Astrocyte (in vitro differentiated cells and primary cell): Measurements from ENCODE around the gene EPB41L3. TPM values are rescaled to one million over a fixed set of nuclear protein-coding genes. Genes with fewer than 3 reads are reported as not detected.

Experiments
- DNase-seq: peaks from one replicate; pipeline ENCODE4 v3.0.0-alpha.2; 2010; ENCODE audit warnings: low read depth
- FAIRE-seq: peaks from 2 replicates; lab custom pipeline; 2011; peaks lifted over from hg19 to GRCh38; lab: Jason Lieb, UNC
- H2AFZ ChIP-seq: 2 replicates; pipeline ENCODE4 v1.6.0; 2012; ENCODE audit warnings: low read depth, low read length, inconsistent platforms
- H3K27ac ChIP-seq: 2 replicates; pipeline ENCODE4 v1.5.1; 2011; ENCODE audit warnings: low read depth, low read length, inconsistent platforms
- H3K27me3 ChIP-seq: 2 replicates; pipeline ENCODE4 v1.6.0; 2011; ENCODE audit warnings: low read length, inconsistent platforms; ENCODE audit not compliant: insufficient read depth
- H3K36me3 ChIP-seq: 2 replicates; pipeline ENCODE4 v1.5.1; 2011; ENCODE audit warnings: low read length, inconsistent platforms; ENCODE audit not compliant: insufficient read depth
- H3K4me1 ChIP-seq: 2 replicates; pipeline ENCODE4 v1.5.1; 2011; ENCODE audit warnings: low read length, inconsistent platforms; ENCODE audit not compliant: insufficient read depth
- H3K4me2 ChIP-seq: 2 replicates; pipeline ENCODE4 v1.6.0; 2012; ENCODE audit warnings: low read length, inconsistent platforms
- H3K4me3 ChIP-seq: 2 replicates; pipeline ENCODE4 v1.5.1; 2011; ENCODE audit warnings: low read depth, mild to moderate bottlenecking, low read length, inconsistent platforms; ENCODE audit not compliant: insufficient read depth
- H3K79me2 ChIP-seq: 2 replicates; pipeline ENCODE4 v1.6.0; 2012; ENCODE audit warnings: mild to moderate bottlenecking, low read length, inconsistent platforms; ENCODE audit not compliant: insufficient read depth
- H3K9ac ChIP-seq: 2 replicates; pipeline ENCODE4 v1.6.0; 2012; ENCODE audit warnings: mild to moderate bottlenecking, low read length, inconsistent platforms
- H3K9me3 ChIP-seq: 2 replicates; pipeline ENCODE4 v1.5.1; 2012; ENCODE audit warnings: low read depth, mild to moderate bottlenecking, low read length, inconsistent platforms; ENCODE audit not compliant: insufficient read depth
- H4K20me1 ChIP-seq: 2 replicates; pipeline ENCODE4 v1.6.0; 2012; ENCODE audit warnings: low read length, inconsistent platforms; ENCODE audit not compliant: insufficient read depth
- H3K27ac Mint-ChIP-seq: one replicate; pipeline ENCODE4 v1.8.0; 2021; ENCODE audit warnings: mild to moderate bottlenecking, mixed read lengths; ENCODE audit not compliant: unreplicated experiment
- H3K27me3 Mint-ChIP-seq: one replicate; pipeline ENCODE4 v1.8.0; 2021; ENCODE audit warnings: low read depth, mixed read lengths; ENCODE audit not compliant: unreplicated experiment
- H3K36me3 Mint-ChIP-seq: one replicate; pipeline ENCODE4 v1.8.0; 2021; ENCODE audit warnings: low read depth, mixed read lengths; ENCODE audit not compliant: unreplicated experiment
- H3K4me1 Mint-ChIP-seq: one replicate; pipeline ENCODE4 v1.8.0; 2021; ENCODE audit warnings: low read depth, mixed read lengths; ENCODE audit not compliant: unreplicated experiment
- H3K4me3 Mint-ChIP-seq: one replicate; pipeline ENCODE4 v1.8.0; 2021; ENCODE audit warnings: mild to moderate bottlenecking, moderate library complexity, mixed read lengths; ENCODE audit not compliant: unreplicated experiment
- H3K9me3 Mint-ChIP-seq: one replicate; pipeline ENCODE4 v1.8.0; 2021; ENCODE audit warnings: mild to moderate bottlenecking, mixed read lengths; ENCODE audit not compliant: unreplicated experiment
- CTCF ChIP-seq: IDR thresholded peaks from 2 replicates; pipeline ENCODE4 v1.5.1; 2011; ENCODE audit warnings: low read depth, mild to moderate bottlenecking, inconsistent platforms, low read length, moderate library complexity; ENCODE audit not compliant: insufficient read depth
- EZH2 ChIP-seq: IDR thresholded peaks from 2 replicates; pipeline ENCODE4 v1.6.1; 2012; ENCODE audit warnings: mild to moderate bottlenecking, low read length, inconsistent platforms; ENCODE audit not compliant: insufficient read depth
- total RNA-seq: library from RNA; stranded (reverse); gene quantifications from 2 replicates; pipeline ENCODE4 v1.2.1, GENCODE V29; 2021

The EPB41L3 gene
- total RNA-seq, 1 donor from 2014 or later: 97.0 TPM

- no peaks in the 10 kb centered on the region for H3K9me3 ChIP-seq
- H3K9me3 Mint-ChIP-seq: no peaks in the 10 kb centered on the region
- H3K4me1 ChIP-seq: no peaks in the 10 kb centered on the region
- no peak overlapping the region for H3K4me3 Mint-ChIP-seq
- TF ChIP-seq EZH2 (no peak), CTCF (no peak)
- no peaks in the 10 kb centered on the region for H3K36me3 ChIP-seq
- H3K79me2 ChIP-seq: no peaks in the 10 kb centered on the region
- no peak overlapping the region for H3K4me3 ChIP-seq
- no peak overlapping the region for H3K27ac ChIP-seq
- H4K20me1 ChIP-seq: no peaks in the 10 kb centered on the region
- no peaks in the 10 kb centered on the region for H3K36me3 Mint-ChIP-seq
- H3K27me3 Mint-ChIP-seq: no peaks in the 10 kb centered on the region
- no peak overlapping the region for H3K27ac Mint-ChIP-seq
- no peaks in the 10 kb centered on the region for H3K27me3 ChIP-seq
- no peak for FAIRE-seq
- H3K4me2 ChIP-seq: no peak overlapping the region
- H3K9ac ChIP-seq: no peak overlapping the region
- no peak overlapping the region for H2AFZ ChIP-seq
- peaks cover 5% of the 10 kb centered on the region for H3K4me1 Mint-ChIP-seq
- no peak for DNase-seq
Observed at GRCh38 chr18:5449858-5450509, 93.8 kb downstream of the EPB41L3 start.

- no peak for DNase-seq
- TF ChIP-seq CTCF: no peak
- TF ChIP-seq EZH2: no peak
- no peak for FAIRE-seq
- Mint-ChIP-seq H3K4me1 (peaks cover 2% of the 10 kb centered on the region), H3K36me3 (no peaks in the 10 kb centered on the region), H3K4me3 (no peak overlapping the region), H3K9me3 (no peaks in the 10 kb centered on the region), H3K27me3 (no peaks in the 10 kb centered on the region), H3K27ac (no peak overlapping the region)
- Histone ChIP-seq H3K4me3 (no peak overlapping the region), H4K20me1 (no peaks in the 10 kb centered on the region), H3K4me1 (peaks cover 2% of the 10 kb centered on the region), H3K27me3 (no peaks in the 10 kb centered on the region), H3K9ac (no peak overlapping the region), H3K27ac (no peak overlapping the region), H3K79me2 (no peaks in the 10 kb centered on the region), H3K9me3 (no peaks in the 10 kb centered on the region), H3K36me3 (no peaks in the 10 kb centered on the region), H3K4me2 (no peak overlapping the region), H2AFZ (no peak overlapping the region)
Observed at GRCh38 chr18:5447442-5447841, 96.4 kb downstream of the EPB41L3 start.

- no peaks in the 10 kb centered on the region for H3K9me3 ChIP-seq
- H3K27me3 Mint-ChIP-seq: no peaks in the 10 kb centered on the region
- no peak overlapping the region for H3K4me3 Mint-ChIP-seq
- DNase-seq (no peak), FAIRE-seq (peak; percentile 65)
- TF ChIP-seq CTCF (no peak), EZH2 (no peak)
- peaks cover 2% of the 10 kb centered on the region for H3K4me1 ChIP-seq
- H3K27me3 ChIP-seq: no peaks in the 10 kb centered on the region
- H3K36me3 Mint-ChIP-seq: no peaks in the 10 kb centered on the region
- H3K4me2 ChIP-seq: no peak overlapping the region
- H3K4me3 ChIP-seq: no peak overlapping the region
- H3K9ac ChIP-seq: no peak overlapping the region
- no peaks in the 10 kb centered on the region for H4K20me1 ChIP-seq
- no peaks in the 10 kb centered on the region for H3K9me3 Mint-ChIP-seq
- H2AFZ ChIP-seq: no peak overlapping the region
- no peaks in the 10 kb centered on the region for H3K36me3 ChIP-seq
- H3K79me2 ChIP-seq: no peaks in the 10 kb centered on the region
- no peak overlapping the region for H3K27ac Mint-ChIP-seq
- no peaks in the 10 kb centered on the region for H3K4me1 Mint-ChIP-seq
- H3K27ac ChIP-seq: no peak overlapping the region
Observed at GRCh38 chr18:5444847-5445246, 99.0 kb downstream of the EPB41L3 start.
